Measurements from ENCODE around the gene INSIG1.

Gene INSIG1

DNA sequence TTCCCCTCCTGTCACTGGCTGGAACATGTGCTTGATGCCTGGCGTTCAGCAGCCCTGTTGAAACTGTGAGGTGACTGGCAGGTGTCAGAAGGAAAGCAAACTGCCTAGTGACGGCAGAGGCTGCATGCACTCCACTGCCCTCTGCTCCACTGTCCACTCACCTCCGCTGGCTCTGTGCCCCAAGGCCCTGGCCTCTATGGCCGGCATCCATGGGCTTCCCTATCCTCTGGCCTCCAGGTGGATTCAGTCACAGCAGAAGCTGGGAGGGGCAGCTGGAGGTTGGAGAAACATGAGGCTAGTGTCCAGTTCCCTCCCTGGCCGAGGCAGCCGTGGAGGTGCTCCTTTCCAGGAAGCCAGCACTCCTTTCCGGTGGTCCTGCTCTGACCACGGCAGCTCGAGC is 31.2 kb upstream of the INSIG1 start:
- H3K27ac ChIP-seq: no peak overlapping the region
- H3K4me3 ChIP-seq: no peak overlapping the region
- TF ChIP-seq, protein P1, sequence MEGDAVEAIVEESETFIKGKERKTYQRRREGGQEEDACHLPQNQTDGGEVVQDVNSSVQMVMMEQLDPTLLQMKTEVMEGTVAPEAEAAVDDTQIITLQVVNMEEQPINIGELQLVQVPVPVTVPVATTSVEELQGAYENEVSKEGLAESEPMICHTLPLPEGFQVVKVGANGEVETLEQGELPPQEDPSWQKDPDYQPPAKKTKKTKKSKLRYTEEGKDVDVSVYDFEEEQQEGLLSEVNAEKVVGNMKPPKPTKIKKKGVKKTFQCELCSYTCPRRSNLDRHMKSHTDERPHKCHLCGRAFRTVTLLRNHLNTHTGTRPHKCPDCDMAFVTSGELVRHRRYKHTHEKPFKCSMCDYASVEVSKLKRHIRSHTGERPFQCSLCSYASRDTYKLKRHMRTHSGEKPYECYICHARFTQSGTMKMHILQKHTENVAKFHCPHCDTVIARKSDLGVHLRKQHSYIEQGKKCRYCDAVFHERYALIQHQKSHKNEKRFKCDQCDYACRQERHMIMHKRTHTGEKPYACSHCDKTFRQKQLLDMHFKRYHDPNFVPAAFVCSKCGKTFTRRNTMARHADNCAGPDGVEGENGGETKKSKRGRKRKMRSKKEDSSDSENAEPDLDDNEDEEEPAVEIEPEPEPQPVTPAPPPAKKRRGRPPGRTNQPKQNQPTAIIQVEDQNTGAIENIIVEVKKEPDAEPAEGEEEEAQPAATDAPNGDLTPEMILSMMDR (IDR thresholded peaks at IDR 0.05): no peak
- no peak for DNase-seq (ENCODE audit: low spot score)

DNA sequence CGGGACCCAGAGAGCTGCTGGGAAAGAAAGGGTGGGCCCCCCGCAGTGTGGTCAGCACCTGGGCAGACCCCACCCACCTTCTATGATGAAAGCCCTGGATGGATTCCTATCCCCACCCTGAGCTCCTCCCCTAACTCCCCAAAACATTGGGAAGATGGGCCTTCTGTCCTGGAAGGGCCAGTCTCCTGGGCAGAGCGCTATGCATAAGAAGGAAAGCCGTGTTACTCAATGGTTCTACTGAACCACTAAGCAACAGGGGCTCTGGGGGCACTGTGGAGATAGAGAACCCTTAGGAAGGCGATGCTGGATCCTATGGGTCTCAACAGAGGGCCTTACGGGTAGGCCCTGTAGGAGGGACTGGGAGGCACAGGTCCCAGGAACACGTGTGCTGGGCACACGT is 30.7 kb upstream of the INSIG1 start:
- TF ChIP-seq, protein P1 (IDR thresholded peaks at IDR 0.05): no peak
- DNase-seq (ENCODE audit: low spot score): no peak
- Histone ChIP-seq H3K27ac (no peak overlapping the region), H3K4me3 (no peak overlapping the region)

DNA sequence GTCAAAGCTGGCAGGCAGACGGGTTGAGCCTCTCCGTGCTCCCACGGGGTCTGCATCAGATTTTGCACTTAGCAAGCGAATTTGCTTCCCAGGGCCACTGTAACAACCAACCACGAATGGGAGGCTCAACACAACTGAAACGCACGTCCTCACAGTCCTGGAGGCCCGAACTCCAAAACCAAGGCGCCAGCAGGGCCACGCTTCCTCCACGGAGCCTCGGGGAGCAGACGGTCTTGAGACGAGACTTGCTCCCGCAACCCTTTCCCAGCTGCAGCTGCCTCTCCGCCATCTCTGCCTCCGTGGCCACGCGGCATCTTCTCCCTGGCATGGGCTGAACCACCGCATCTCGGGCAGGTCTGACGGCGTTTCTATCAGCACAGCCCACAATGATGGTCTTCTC is 30.2 kb upstream of the INSIG1 start:
- Histone ChIP-seq H3K4me3 (no peak overlapping the region), H3K27ac (no peak overlapping the region)
- TF ChIP-seq, protein P1 (IDR thresholded peaks at IDR 0.05): no peak
- DNase-seq (ENCODE audit: low spot score): no peak

DNA sequence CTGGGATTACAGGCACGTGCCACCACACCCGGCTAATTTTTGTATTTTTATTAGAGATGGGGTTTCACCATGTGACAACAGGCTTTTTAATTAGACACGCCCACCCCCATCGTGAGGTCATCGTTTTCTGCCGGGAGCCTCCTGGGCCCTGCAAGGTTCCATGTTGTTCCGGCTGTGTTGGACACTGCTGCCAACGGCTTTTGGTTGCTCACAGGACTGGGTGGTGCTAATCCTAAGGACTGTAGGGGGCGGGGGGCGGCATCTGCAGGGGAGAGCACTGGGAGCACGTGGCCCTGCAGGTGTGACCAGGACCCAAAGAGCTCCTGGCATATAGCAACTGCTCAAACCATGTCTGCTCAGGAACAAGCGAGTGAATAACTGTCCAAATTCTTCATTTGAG is 29.5 kb upstream of the INSIG1 start:
- H3K27ac ChIP-seq: no peak overlapping the region

DNA sequence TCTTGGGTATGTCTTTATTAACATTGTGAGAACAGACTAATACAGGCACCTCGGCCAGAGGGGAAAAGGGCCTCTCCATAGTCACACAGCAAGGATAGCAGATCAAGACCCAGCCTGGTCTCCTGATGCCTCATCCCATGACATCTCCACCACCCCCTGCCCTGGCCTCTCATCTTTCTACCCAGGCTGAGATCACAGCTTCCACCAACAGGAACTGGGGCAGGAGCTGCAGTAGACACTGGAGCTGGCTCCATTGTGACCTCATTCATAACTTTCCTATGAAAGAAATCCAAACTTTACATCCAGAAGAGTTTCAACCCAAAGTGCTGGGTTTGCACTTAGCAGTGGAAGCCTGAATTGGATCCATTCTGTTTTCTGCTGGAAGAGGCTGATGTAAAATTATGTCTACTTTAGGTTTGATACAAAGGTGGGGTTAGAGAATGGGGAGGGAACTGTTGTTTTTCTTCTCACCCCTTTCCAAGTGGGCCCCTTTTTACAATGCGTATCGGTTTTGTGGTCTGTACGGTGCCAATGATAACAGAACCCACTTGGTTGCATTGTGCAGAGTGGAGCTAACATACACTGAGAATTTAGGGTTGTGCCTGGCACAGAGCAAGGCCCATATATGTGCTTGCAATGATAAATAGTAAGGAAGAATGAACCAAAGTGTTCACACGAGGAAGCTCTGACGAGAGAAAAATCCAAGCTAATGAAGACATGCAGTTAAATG is 28.6 kb upstream of the INSIG1 start:
- Histone ChIP-seq H3K4me3 (no peak overlapping the region), H3K27ac (no peak overlapping the region)
- no peak for DNase-seq (ENCODE audit: low spot score)
- TF ChIP-seq, protein P1 (IDR thresholded peaks at IDR 0.05): no peak

More for the DNA sequence above, 29.5 kb upstream of the INSIG1 start:
- no peak overlapping the region for H3K4me3 ChIP-seq
- no peak for DNase-seq (ENCODE audit: low spot score)
- TF ChIP-seq, protein P1 (IDR thresholded peaks at IDR 0.05): no peak

DNA sequence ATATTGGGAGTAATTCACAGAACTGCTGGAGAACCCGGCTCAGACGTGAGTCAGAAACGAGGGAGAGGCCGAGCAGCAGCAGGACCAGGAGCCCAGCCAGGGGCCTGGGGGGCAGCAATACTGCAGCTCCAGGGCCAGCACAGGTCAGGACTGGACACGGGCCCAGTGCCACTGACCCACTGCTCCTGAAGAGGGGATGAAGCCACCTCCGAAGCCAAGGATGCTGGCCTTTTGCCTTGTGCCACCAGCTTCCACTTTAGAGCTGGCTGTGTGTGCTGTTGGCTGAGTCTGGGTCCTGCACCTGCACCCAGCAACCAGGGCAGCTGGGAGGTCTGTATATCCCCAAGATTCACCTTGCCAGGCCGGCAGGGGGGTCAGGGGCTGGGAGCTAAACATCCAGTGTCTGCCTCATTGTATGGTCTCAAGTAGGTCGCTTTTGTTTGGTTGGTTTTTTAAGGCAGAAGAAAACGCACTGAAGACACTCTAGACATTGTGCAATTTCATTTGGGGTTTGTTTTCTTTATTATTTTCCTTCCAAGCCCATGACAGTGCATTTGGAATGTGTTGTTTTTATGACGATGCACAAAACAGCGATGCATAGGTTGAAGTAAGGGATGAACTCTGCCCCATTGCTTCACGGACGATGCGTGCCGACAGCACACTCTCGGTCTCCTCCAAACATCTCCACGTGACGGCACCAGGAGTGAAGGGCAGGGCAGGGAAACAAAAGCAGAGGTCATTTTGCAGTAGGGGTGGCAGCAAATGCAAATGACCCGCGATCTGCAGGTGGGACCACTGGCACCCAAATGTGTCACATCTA is 27.7 kb upstream of the INSIG1 start:
- Histone ChIP-seq H3K4me3 (no peak overlapping the region), H3K27ac (no peak overlapping the region)
- no peak for DNase-seq (ENCODE audit: low spot score)
- TF ChIP-seq, protein P1 (IDR thresholded peaks at IDR 0.05): no peak
